IMR-90 (cell line): Measurements from ENCODE around the gene TTC24. TPM values are rescaled to one million over a fixed set of nuclear protein-coding genes. Genes with fewer than 3 reads are reported as not detected.

ENCODE experiments used
- ATAC-seq: fragments of 200-7000 bp; cut with Tn5 transposase; 2 replicates; pipeline ENCODE4 v1.9.1; 2020; ENCODE audit warnings: low read depth, mild to moderate bottlenecking, moderate library complexity
- BruUV-seq: library from RNA; stranded (reverse); fragments of 400-500 nt; replicated peaks from 2 replicates; lab custom pipeline; 2021; lab: Mats Ljungman, UMichigan
- CTCF ChIA-PET: fragments of 300-600 bp; formaldehyde crosslinking; extraction: SDS; loops from one replicate; lab custom pipeline; 2021; ENCODE audit warnings: antibody characterized with exemption; lab: Yijun Ruan, JAX
- POLR2A ChIA-PET: fragments of 300-600 bp; sonication (Branson Sonifier 250); formaldehyde crosslinking; loops from one replicate; lab custom pipeline; 2022; ENCODE audit warnings: antibody characterized with exemption; ENCODE audit not compliant: unreplicated experiment; lab: Charles Lee
- DNase-seq: peaks from one replicate; pipeline ENCODE4 v3.0.0; 2013
- H2AFZ ChIP-seq: replicated peaks from 2 replicates; pipeline ENCODE3; 2013; ENCODE audit warnings: low read length, mild to moderate bottlenecking; ENCODE audit not compliant: poor library complexity
- H2AK5ac ChIP-seq: 2 replicates; pipeline ENCODE4 v1.6.1; 2013; ENCODE audit warnings: low read depth, low read length, inconsistent platforms
- H2AK9ac ChIP-seq: replicated peaks from 2 replicates; pipeline ENCODE3; 2013; ENCODE audit warnings: mild to moderate bottlenecking, low read depth, low read length, moderate library complexity; ENCODE audit not compliant: poor library complexity
- H2BK120ac ChIP-seq: 2 replicates; pipeline ENCODE4 v1.6.1; 2013; ENCODE audit warnings: low read depth, low read length, inconsistent platforms
- H2BK15ac ChIP-seq: 3 replicates; pipeline ENCODE4 v1.6.1; 2013; ENCODE audit warnings: low read depth, low read length, inconsistent platforms
- H2BK20ac ChIP-seq: 2 replicates; pipeline ENCODE4 v1.6.1; 2013; ENCODE audit warnings: low read depth, mild to moderate bottlenecking, inconsistent platforms, low read length, moderate library complexity
- H2BK5ac ChIP-seq: 2 replicates; pipeline ENCODE4 v1.6.1; 2013; ENCODE audit warnings: mild to moderate bottlenecking, low read depth, low read length, inconsistent platforms; ENCODE audit not compliant: poor library complexity, severe bottlenecking
- H3K14ac ChIP-seq: replicated peaks from 2 replicates; pipeline ENCODE4 v1.6.1; 2013; ENCODE audit warnings: low read depth, low read length, inconsistent platforms
- H3K18ac ChIP-seq: 2 replicates; pipeline ENCODE4 v1.6.1; 2013; ENCODE audit warnings: low read depth, low read length, control low read depth
- H3K23ac ChIP-seq: 2 replicates; pipeline ENCODE4 v1.6.1; 2013; ENCODE audit warnings: low read depth, low read length, inconsistent platforms
- H3K27ac ChIP-seq: 2 replicates; pipeline ENCODE4 v1.5.1; 2013; ENCODE audit warnings: mild to moderate bottlenecking, control low read depth, low read length; ENCODE audit not compliant: insufficient read depth
- H3K27me3 ChIP-seq: 2 replicates; pipeline ENCODE4 v1.6.1; 2013; ENCODE audit warnings: low read length; ENCODE audit not compliant: control insufficient read depth, insufficient read depth
- H3K36me3 ChIP-seq: 2 replicates; pipeline ENCODE4 v1.6.1; 2013; ENCODE audit warnings: low read length, mixed read lengths; ENCODE audit not compliant: control insufficient read depth, insufficient read depth
- H3K4ac ChIP-seq: 2 replicates; pipeline ENCODE4 v1.6.1; 2013; ENCODE audit warnings: low read depth, low read length, inconsistent platforms
- H3K4me1 ChIP-seq: 2 replicates; pipeline ENCODE4 v1.6.1; 2013; ENCODE audit warnings: low read length, mixed read lengths; ENCODE audit not compliant: control insufficient read depth, insufficient read depth
- H3K4me2 ChIP-seq: 2 replicates; pipeline ENCODE4 v1.6.1; 2013; ENCODE audit warnings: low read depth, mild to moderate bottlenecking, control low read depth, low read length, moderate library complexity
- H3K4me3 ChIP-seq: 2 replicates; pipeline ENCODE4 v1.5.1; 2013; ENCODE audit warnings: low read depth, mild to moderate bottlenecking, control low read depth, low read length, moderate library complexity; ENCODE audit not compliant: insufficient read depth
- H3K56ac ChIP-seq: 2 replicates; pipeline ENCODE4 v1.6.1; 2013; ENCODE audit warnings: low read length, inconsistent platforms; ENCODE audit not compliant: insufficient read depth; ENCODE audit errors: extremely low read depth
- H3K79me1 ChIP-seq, 2 experiments: 2 replicates each; pipeline ENCODE4 v1.6.1; 2013; ENCODE audit warnings: low read length in 2 of 2, inconsistent platforms in 1 of 2, low read depth in 1 of 2
- H3K9ac ChIP-seq: 2 replicates; pipeline ENCODE4 v1.6.1; 2013; ENCODE audit warnings: low read depth, low read length, control low read depth
- H3K9me1 ChIP-seq: 2 replicates; pipeline ENCODE4 v1.6.1; 2013; ENCODE audit warnings: low read length, inconsistent platforms; ENCODE audit not compliant: insufficient read depth
- H3K9me3 ChIP-seq: 2 replicates; pipeline ENCODE4 v1.6.1; 2013; ENCODE audit warnings: low read length; ENCODE audit not compliant: control insufficient read depth, insufficient read depth
- H4K20me1 ChIP-seq: 2 replicates; pipeline ENCODE4 v1.6.1; 2013; ENCODE audit warnings: low read length, inconsistent platforms; ENCODE audit not compliant: insufficient read depth
- H4K5ac ChIP-seq: 2 replicates; pipeline ENCODE4 v1.6.1; 2013; ENCODE audit warnings: mild to moderate bottlenecking, low read depth, low read length, control low read depth
- H4K8ac ChIP-seq, 2 experiments: 2 replicates each; pipeline ENCODE4 v1.6.1; 2013; ENCODE audit warnings: low read depth in 2 of 2, low read length in 2 of 2, control low read depth in 1 of 2, inconsistent platforms in 1 of 2
- H4K91ac ChIP-seq: 2 replicates; pipeline ENCODE4 v1.6.1; 2013; ENCODE audit warnings: low read depth, low read length, inconsistent platforms; ENCODE audit not compliant: insufficient read depth
- MAZ ChIP-seq: IDR thresholded peaks from 2 replicates; pipeline ENCODE4 v1.6.1; 2012; ENCODE audit warnings: low read depth, mild to moderate bottlenecking, low read length, improper control_type of control experiment, moderate library complexity, borderline replicate concordance
- RFX5 ChIP-seq: IDR thresholded peaks from 2 replicates; pipeline ENCODE4 v1.8.0; 2012; ENCODE audit warnings: low read depth, mild to moderate bottlenecking, low read length, moderate library complexity
- SMC3 ChIP-seq: fragments of 150-350 bp; IDR thresholded peaks from 2 replicates; pipeline ENCODE4 v1.6.1; 2016; ENCODE audit warnings: low read depth, mild to moderate bottlenecking, antibody characterized with exemption, low read length, moderate library complexity
- WGBS, 2 experiments: methylation state at CpG; one replicate each; pipeline versions ENCODE4 v1.1.5 to v1.1.7; 2013; ENCODE audit warnings: missing lambda C conversion rate in 2 of 2; ENCODE audit not compliant: insufficient read length in 1 of 2; ENCODE audit errors: extremely low coverage in 2 of 2; 5-methylcytosine and 5-hydroxymethylcytosine counted together
- dilution Hi-C: fragments of 300-500 bp; cut with HindIII; formaldehyde crosslinking; loops from one replicate; pipeline ENCODE4 v1.14.3; 2018; ENCODE audit warnings: low sequenced_read_pairs; ENCODE audit not compliant: unreplicated experiment
- in situ Hi-C: fragments of 300-500 bp; cut with MboI; formaldehyde crosslinking; loops from 3 replicates; pipeline ENCODE4 v1.14.3; 2019; ENCODE audit warnings: low sequenced_read_pairs, inconsistent platforms, mixed read lengths
- intact Hi-C: fragments of 100-400 bp; cut with micrococcal nuclease; formaldehyde crosslinking; loops from 2 replicates; pipeline ENCODE4 v1.10.0; 2022
- polyA plus RNA-seq, 3 experiments: library from polyadenylated mRNA; depleted of rRNA; stranded (reverse); fragments of >200 nt; gene quantifications; 2 replicates each; pipeline ENCODE4 v1.2.3, GENCODE V29; 2012; ENCODE audit warnings: low replicate concordance in 1 of 3
- total RNA-seq: library from RNA; depleted of rRNA; stranded (reverse); fragments of >200 nt; gene quantifications from 2 replicates; pipeline ENCODE4 v1.2.3, GENCODE V29; 2012
- TF ChIP-seq, protein P1 (sequence below): fragments of 150-350 bp; IDR thresholded peaks from 2 replicates; pipeline ENCODE4 v1.6.1; 2016; ENCODE audit warnings: low read depth, mild to moderate bottlenecking, low read length, moderate library complexity, borderline replicate concordance

TTC24 gene
- total and polyA plus RNA-seq, 2 of the 4 experiments (the other 2 are of a cell fraction), result not detected

DNA sequence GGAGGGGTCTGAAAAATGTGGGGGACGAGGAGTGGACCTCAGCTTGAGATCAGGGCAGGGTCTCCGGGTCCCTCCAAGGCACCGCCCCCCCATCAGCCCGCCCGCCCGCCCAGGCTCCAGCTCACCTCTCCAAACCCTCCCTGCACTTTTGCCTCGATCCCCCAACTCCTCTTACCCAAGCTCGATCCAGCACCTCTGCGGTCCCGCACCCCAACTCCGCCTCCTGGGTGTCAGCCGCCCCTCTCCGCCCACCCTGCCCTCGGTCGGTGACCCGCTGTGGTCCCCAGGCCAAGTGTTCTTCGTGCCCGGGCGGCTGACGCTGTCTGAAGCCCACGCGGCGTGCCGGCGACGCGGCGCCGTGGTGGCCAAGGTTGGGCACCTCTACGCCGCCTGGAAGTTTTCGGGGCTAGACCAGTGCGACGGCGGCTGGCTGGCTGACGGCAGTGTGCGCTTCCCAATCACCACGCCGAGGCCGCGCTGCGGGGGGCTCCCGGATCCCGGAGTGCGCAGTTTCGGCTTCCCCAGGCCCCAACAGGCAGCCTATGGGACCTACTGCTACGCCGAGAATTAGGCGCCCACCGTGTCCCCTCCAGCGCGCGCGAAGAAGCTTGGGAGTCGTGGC is 45.4 kb downstream of the TTC24 start:
- Histone ChIP-seq H3K4me2 (peak overlapping the region; percentile 90), H3K4ac (no peak overlapping the region), H4K8ac (no peak overlapping the region), H3K56ac (no peak overlapping the region), H3K36me3 (no peaks in the 10 kb centered on the region), H3K9me1 (no peaks in the 10 kb centered on the region), H3K9ac (no peak overlapping the region), H3K14ac (no peak overlapping the region), H4K20me1 (peaks cover 7% of the 10 kb centered on the region), H3K9me3 (no peaks in the 10 kb centered on the region), H3K23ac (no peak overlapping the region), H2AFZ (peak overlapping the region; percentile 86), H3K27me3 (peaks cover 58% of the 10 kb centered on the region), H2BK20ac (no peak overlapping the region), H3K4me1 (peaks cover 4% of the 10 kb centered on the region), H2AK9ac (no peak overlapping the region), H3K79me1 (no peaks in the 10 kb centered on the region), H3K27ac (no peak overlapping the region), H4K91ac (no peak overlapping the region), H2BK5ac (no peak overlapping the region), H4K5ac (no peak overlapping the region), H2AK5ac (no peak overlapping the region), H3K4me3 (no peak overlapping the region), H3K18ac (no peak overlapping the region), H2BK120ac (no peak overlapping the region), H2BK15ac (no peak overlapping the region)
- dilution Hi-C loops, result no loop called here
- ChIA-PET CTCF (interaction anchor here (0.7 to 1.8 kb wide), 9 partner anchors 32 to 239 kb away, joined by 3 to 9 read pairs (median 3); no protein-coding TSS in a partner anchor), POLR2A (interaction anchor here (0.6 kb wide), 1 partner anchor 900 kb away, joined by 5 read pairs; no protein-coding TSS in a partner anchor)
- intact Hi-C loops, result no loop called here
- WGBS, 2 experiments, result 2% methylated on average over 38 of the region's 55 CpGs; no CpG with 5 or more reads in 1 of the 2 experiments
- BruUV-seq, result no TSS peak
- TF ChIP-seq MAZ (no peak), SMC3 (no peak), RFX5 (no peak)
- TF ChIP-seq, protein P1, sequence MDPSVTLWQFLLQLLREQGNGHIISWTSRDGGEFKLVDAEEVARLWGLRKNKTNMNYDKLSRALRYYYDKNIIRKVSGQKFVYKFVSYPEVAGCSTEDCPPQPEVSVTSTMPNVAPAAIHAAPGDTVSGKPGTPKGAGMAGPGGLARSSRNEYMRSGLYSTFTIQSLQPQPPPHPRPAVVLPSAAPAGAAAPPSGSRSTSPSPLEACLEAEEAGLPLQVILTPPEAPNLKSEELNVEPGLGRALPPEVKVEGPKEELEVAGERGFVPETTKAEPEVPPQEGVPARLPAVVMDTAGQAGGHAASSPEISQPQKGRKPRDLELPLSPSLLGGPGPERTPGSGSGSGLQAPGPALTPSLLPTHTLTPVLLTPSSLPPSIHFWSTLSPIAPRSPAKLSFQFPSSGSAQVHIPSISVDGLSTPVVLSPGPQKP, result no peak
- in situ Hi-C loops, result loop anchor here (5.0 kb wide), 1 partner anchor 32 kb away; no protein-coding TSS in a partner anchor
- DNase-seq (no peak), ATAC-seq (no peak)
